Mucosa of descending colon (tissue), 3 donors: ENCODE results near the gene MED29. TPM values are rescaled to one million over a fixed set of nuclear protein-coding genes. Genes with fewer than 3 reads are reported as not detected.

Source experiments
- ATAC-seq: fragments of 200-7000 bp; cut with Tn5 transposase; one replicate; pipeline ENCODE4 v1.9.1; 2020; ENCODE audit warnings: mild to moderate bottlenecking, moderate library complexity
- DNase-seq, 3 donors: peaks; one replicate each; pipeline ENCODE4 v3.0.0-alpha.2; 2020
- H3K36me3 ChIP-seq: fragments of 200-600 bp; one replicate; pipeline ENCODE4 v1.8.0; 2021; ENCODE audit warnings: low read depth, mild to moderate bottlenecking
- H3K4me1 ChIP-seq: fragments of 200-600 bp; one replicate; pipeline ENCODE4 v1.8.0; 2021; ENCODE audit warnings: low read depth, mild to moderate bottlenecking
- H3K4me3 ChIP-seq: fragments of 200-600 bp; one replicate; pipeline ENCODE4 v1.8.0; 2021; ENCODE audit warnings: mild to moderate bottlenecking
- H3K9me3 ChIP-seq: fragments of 200-600 bp; one replicate; pipeline ENCODE4 v1.8.0; 2021; ENCODE audit warnings: mild to moderate bottlenecking
- intact Hi-C, 2 donors: fragments of 100-400 bp; cut with DNase I in 1 of 2; cut with micrococcal nuclease in 1 of 2; formaldehyde crosslinking; loops; one replicate each; pipeline versions ENCODE4 v1.11.0 to v1.11.1; 2022; cut with DNase I, micrococcal nuclease
- long read RNA-seq, 2 donors: library from polyadenylated mRNA; unstranded; transcript quantifications; one replicate each; pipeline ENCODE4 v2.0.0, GENCODE V29; 2019 to 2021
- total RNA-seq, 3 donors: library from RNA; stranded (reverse); fragmentation: NEBNext Ultra II Directional in 2 of 3; extraction: Animal tissue kit (Norgen Biotek cat#: 25700) in 2 of 3; gene quantifications; one replicate each; pipeline versions ENCODE4 v1.2.1 to v1.2.4, GENCODE V29; 2021 to 2023
- TF ChIP-seq, protein P1 (sequence below): fragments of 200-600 bp; IDR thresholded peaks from one replicate; pipeline ENCODE4 v1.8.0; 2022; ENCODE audit warnings: antibody characterized with exemption, mild to moderate bottlenecking
- donor health status: DM: no; HTN: no; CAD: no; lungs with moderate emphysema.
- donor health status: DM: no; HTN: no; CAD: no.
- donor health status: DM: no; HTN: yes; CAD: no.

The MED29 gene
- total RNA-seq: 10 to 100 TPM; 28.4 to 31.2 (median 28.8) TPM
- long read RNA-seq, donor 1, transcript MED29-201 (4 exons, 3,653 nt): major isoform, 21 of 31 reads
- long read RNA-seq, donor 1, partial matches to known transcripts: 0 of 31 reads
- long read RNA-seq, donor 1, other reads (novel, unspliced or antisense): 9 of 31 reads
- long read RNA-seq, donor 2, transcript MED29-201 (4 exons, 3,653 nt): major isoform, 12 of 18 reads
- long read RNA-seq, donor 2, partial matches to known transcripts: 0 of 18 reads
- long read RNA-seq, donor 2, other reads (novel, unspliced or antisense): 6 of 18 reads

GRCh38 chr19:39390751-39391437, at the start of gene MED29, which contains the start of gene PAF1:
TSS of gene MED29 (plus strand) at chr19:39391378. CDS start at chr19:39391423, 45 bp downstream.
TSS of gene PAF1 (minus strand) at chr19:39391106. CDS start at chr19:39390864, 242 bp downstream.
- Histone ChIP-seq H3K36me3 (peaks cover 6% of the 10 kb centered on the region), H3K9me3 (no peaks in the 10 kb centered on the region), H3K4me3 (peak within 1 kb of the TSS; percentile 100), H3K4me1 (peaks cover 15% of the 10 kb centered on the region)
- DNase-seq: peak; percentile 95 to 98 (median 97)
- peak; percentile 96 for ATAC-seq
- intact Hi-C loops: no loop called here
- TF ChIP-seq, protein P1, sequence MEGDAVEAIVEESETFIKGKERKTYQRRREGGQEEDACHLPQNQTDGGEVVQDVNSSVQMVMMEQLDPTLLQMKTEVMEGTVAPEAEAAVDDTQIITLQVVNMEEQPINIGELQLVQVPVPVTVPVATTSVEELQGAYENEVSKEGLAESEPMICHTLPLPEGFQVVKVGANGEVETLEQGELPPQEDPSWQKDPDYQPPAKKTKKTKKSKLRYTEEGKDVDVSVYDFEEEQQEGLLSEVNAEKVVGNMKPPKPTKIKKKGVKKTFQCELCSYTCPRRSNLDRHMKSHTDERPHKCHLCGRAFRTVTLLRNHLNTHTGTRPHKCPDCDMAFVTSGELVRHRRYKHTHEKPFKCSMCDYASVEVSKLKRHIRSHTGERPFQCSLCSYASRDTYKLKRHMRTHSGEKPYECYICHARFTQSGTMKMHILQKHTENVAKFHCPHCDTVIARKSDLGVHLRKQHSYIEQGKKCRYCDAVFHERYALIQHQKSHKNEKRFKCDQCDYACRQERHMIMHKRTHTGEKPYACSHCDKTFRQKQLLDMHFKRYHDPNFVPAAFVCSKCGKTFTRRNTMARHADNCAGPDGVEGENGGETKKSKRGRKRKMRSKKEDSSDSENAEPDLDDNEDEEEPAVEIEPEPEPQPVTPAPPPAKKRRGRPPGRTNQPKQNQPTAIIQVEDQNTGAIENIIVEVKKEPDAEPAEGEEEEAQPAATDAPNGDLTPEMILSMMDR: no peak

DNA sequence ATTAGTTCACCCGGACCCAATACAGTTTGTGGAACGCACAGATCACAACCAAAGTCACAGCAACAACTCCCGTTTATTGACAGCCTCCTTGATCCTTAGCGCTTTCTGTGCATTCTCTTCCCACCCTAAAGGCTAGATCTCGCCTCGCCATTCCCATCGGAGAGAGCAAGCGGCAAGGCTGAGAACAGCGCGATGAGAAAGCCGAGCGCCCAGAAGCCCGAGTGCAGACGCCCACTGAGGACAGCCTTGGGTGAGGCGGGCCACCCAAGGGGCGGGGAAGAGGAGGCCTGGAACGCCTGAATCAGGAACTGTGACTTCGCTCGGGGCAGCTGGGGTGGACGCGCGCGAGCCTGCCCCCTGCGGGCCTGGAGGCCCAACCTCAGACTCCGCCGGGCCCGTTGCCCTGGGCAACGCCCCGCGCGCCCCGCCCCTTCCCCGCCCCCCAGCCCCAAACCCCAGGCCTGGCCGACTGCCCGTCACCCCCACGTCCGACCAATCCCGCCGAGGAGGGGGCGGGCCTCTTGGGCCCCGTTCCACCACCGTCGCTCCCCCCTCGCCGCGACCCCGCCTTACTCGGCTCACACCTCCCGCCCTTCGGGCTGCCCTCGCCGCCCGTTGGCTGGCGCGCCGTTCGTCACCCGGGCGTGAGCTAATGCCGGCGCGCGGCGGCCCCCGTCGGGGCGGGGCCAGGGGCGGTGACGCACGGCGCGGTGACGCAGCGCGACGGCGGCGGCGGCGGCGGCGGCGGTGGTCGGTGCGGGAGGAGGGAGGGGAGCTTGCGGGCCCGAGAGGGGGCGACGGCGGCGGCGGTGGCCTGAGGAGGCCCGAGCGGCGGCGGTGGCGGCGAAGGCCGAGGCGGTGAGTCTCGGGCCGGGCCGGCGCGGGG, 49.2 kb upstream of the MED29 start, which contains the start of gene SAMD4B:
Gene SAMD4B, plus strand, starts transcription at position 703 of the 886 bp plus-strand sequence. CDS start 14,473 bp downstream, outside the sequence.
- peak; percentile 97 for ATAC-seq
- peak; percentile 98 to 100 (median 99) for DNase-seq
- intact Hi-C loops: no loop called here
- TF ChIP-seq, protein P1: peak; percentile 77
- peak within 1 kb of the TSS; percentile 68 for H3K4me3 ChIP-seq
- H3K4me1 ChIP-seq: peaks cover 19% of the 10 kb centered on the region
- H3K36me3 ChIP-seq: no peaks in the 10 kb centered on the region
- no peaks in the 10 kb centered on the region for H3K9me3 ChIP-seq

- intact Hi-C loops: no loop called here
- no peaks in the 10 kb centered on the region for H3K9me3 ChIP-seq
- ATAC-seq (no peak), DNase-seq (peak; percentile 27 to 70 (median 53))
- TF ChIP-seq, protein P1: no peak
- H3K4me3 ChIP-seq: peak overlapping the region; percentile 68
- H3K36me3 ChIP-seq: no peaks in the 10 kb centered on the region
- peaks cover 19% of the 10 kb centered on the region for H3K4me1 ChIP-seq
Observed at GRCh38 chr19:39342647-39343305, 48.4 kb upstream of the MED29 start.

- TF ChIP-seq, protein P1: no peak
- H3K9me3 ChIP-seq: no peaks in the 10 kb centered on the region
- peaks cover 14% of the 10 kb centered on the region for H3K4me1 ChIP-seq
- intact Hi-C loops: no loop called here
- no peaks in the 10 kb centered on the region for H3K36me3 ChIP-seq
- H3K4me3 ChIP-seq: no peak overlapping the region
- DNase-seq (no peak), ATAC-seq (no peak)
Observed at GRCh38 chr19:39345956-39346355, 45.2 kb upstream of the MED29 start.
